Kidney glomerular epithelial cell (primary cell): Measurements from ENCODE around the gene CRTAC1.
A peak's percentile ranks its signal among the peaks of the same experiment; 100 is the strongest.

Source experiments
- DNase-seq: peaks from one replicate; lab custom pipeline; 2025; lab: John Stamatoyannopoulos, UW

Gene CRTAC1

GRCh38 chr10:98029149-98030092 lies 1.0 kb downstream of the CRTAC1 start:
- DNase-seq = no peak

- no peak for DNase-seq
Observed at GRCh38 chr10:98028168-98028770, 2.2 kb downstream of the CRTAC1 start.

- DNase-seq = no peak
Observed at GRCh38 chr10:98023024-98023423, 7.4 kb downstream of the CRTAC1 start.

GRCh38 chr10:98020784-98021183 lies 9.6 kb downstream of the CRTAC1 start:
- DNase-seq = no peak

GRCh38 chr10:98020254-98020653 lies 10.2 kb downstream of the CRTAC1 start:
- DNase-seq = no peak

GRCh38 chr10:98019784-98020183 lies 10.6 kb downstream of the CRTAC1 start:
- no peak for DNase-seq

GRCh38 chr10:98016772-98017475 lies 13.5 kb downstream of the CRTAC1 start:
- no peak for DNase-seq

GRCh38 chr10:98013776-98014175 lies 16.6 kb downstream of the CRTAC1 start:
- DNase-seq = no peak

- DNase-seq = no peak
Observed at GRCh38 chr10:98013122-98013521, 17.3 kb downstream of the CRTAC1 start.

GRCh38 chr10:98012644-98013043 lies 17.8 kb downstream of the CRTAC1 start:
- DNase-seq = no peak

- no peak for DNase-seq
Observed at GRCh38 chr10:98010939-98011685, 19.3 kb downstream of the CRTAC1 start.

- no peak for DNase-seq
Observed at GRCh38 chr10:98006266-98006665, 24.2 kb downstream of the CRTAC1 start.

- DNase-seq = no peak
Observed at GRCh38 chr10:98001736-98002135, 28.7 kb downstream of the CRTAC1 start.

- no peak for DNase-seq
Observed at GRCh38 chr10:98000346-98000745, 30.1 kb downstream of the CRTAC1 start.

GRCh38 chr10:97999923-98000248 lies 30.5 kb downstream of the CRTAC1 start:
- DNase-seq = no peak

- no peak for DNase-seq
Observed at GRCh38 chr10:97999066-97999922, 31.1 kb downstream of the CRTAC1 start.

- peak; percentile 29 for DNase-seq
Observed at GRCh38 chr10:97991871-97992270, 38.5 kb downstream of the CRTAC1 start.

GRCh38 chr10:97981816-97982215 lies 48.6 kb downstream of the CRTAC1 start:
- no peak for DNase-seq

- DNase-seq = no peak
Observed at GRCh38 chr10:97977673-97978072, 52.7 kb downstream of the CRTAC1 start.

GRCh38 chr10:97975598-97975997 lies 54.8 kb downstream of the CRTAC1 start:
- DNase-seq = no peak
